Stimulated activated CD8-positive, alpha-beta memory T cell treated with anti-CD3 and anti-CD28 coated beads, Interleukin-15, amount 100 ng/mL, for 48 hours (primary cell): ENCODE data around the gene RELA.

Source experiments
- DNase-seq, 2 donors: peaks; one replicate each; pipeline ENCODE4 v3.0.0-alpha.2; 2020; ENCODE audit warnings: low read depth in 2 of 2

Gene RELA

GRCh38 chr11:65634109-65634436 is 28.6 kb downstream of the RELA start:
- no peak for DNase-seq

GRCh38 chr11:65633390-65634108 is 29.2 kb downstream of the RELA start:
- no peak for DNase-seq

GRCh38 chr11:65630215-65630614 is 32.5 kb downstream of the RELA start:
- DNase-seq = no peak

GRCh38 chr11:65629579-65629978 is 33.1 kb downstream of the RELA start:
- DNase-seq = no peak

- DNase-seq = no peak
Measured at GRCh38 chr11:65627202-65627601, 35.5 kb downstream of the RELA start.

GRCh38 chr11:65625628-65626342 is 36.9 kb downstream of the RELA start:
- no peak for DNase-seq

GRCh38 chr11:65624931-65625627 is 37.6 kb downstream of the RELA start:
- no peak for DNase-seq

GRCh38 chr11:65623852-65624616 is 38.7 kb downstream of the RELA start:
- no peak for DNase-seq

- DNase-seq = no peak
Measured at GRCh38 chr11:65623177-65623576, 39.5 kb downstream of the RELA start.

- DNase-seq = no peak
Measured at GRCh38 chr11:65622011-65622410, 40.7 kb downstream of the RELA start.

GRCh38 chr11:65621460-65621859 is 41.3 kb downstream of the RELA start:
- no peak for DNase-seq

- no peak for DNase-seq
Measured at GRCh38 chr11:65620666-65621065, 42.0 kb downstream of the RELA start.

- no peak for DNase-seq
Measured at GRCh38 chr11:65619281-65619928, 43.3 kb downstream of the RELA start.

- DNase-seq = no peak
Measured at GRCh38 chr11:65618763-65619162, 44.0 kb downstream of the RELA start.

GRCh38 chr11:65617990-65618751 is 44.5 kb downstream of the RELA start:
- DNase-seq = no peak

- DNase-seq = no peak
Measured at GRCh38 chr11:65617136-65617850, 45.4 kb downstream of the RELA start.

- no peak for DNase-seq
Measured at GRCh38 chr11:65616575-65617001, 46.1 kb downstream of the RELA start.

GRCh38 chr11:65615950-65616574 is 46.7 kb downstream of the RELA start:
- peak; percentile 28 to 47 for DNase-seq

- peak; percentile 100 for DNase-seq
Measured at GRCh38 chr11:65615229-65615949, 47.3 kb downstream of the RELA start, which contains the start of gene PCNX3. Gene PCNX3, plus strand, starts transcription at chr11:65615776. Its CDS starts 536 bp downstream, at chr11:65616312.
